ENCODE measurements around the gene NT5DC2.

NT5DC2 gene

GRCh38 chr3:52546111-52546901 is 12.6 kb upstream of the NT5DC2 start:
- no peak overlapping the region for H3K27ac ChIP-seq
- TF ChIP-seq EZH2 (IDR thresholded peaks at IDR 0.05) (no peak), POLR2AphosphoS5 (IDR thresholded peaks at IDR 0.05; ENCODE audit: borderline replicate concordance, low read depth, low read length) (no peak), FOXP2 (optimal IDR thresholded peaks at IDR 0.05; ENCODE audit: control extremely low read depth, extremely low read length, insufficient read depth) (no peak)
- H3K9ac ChIP-seq (ENCODE audit: insufficient read length): no peak overlapping the region
- DNase-seq (ENCODE audit: low read depth, low spot score): no peak
- H3K4me3 ChIP-seq: no peak overlapping the region
- no peaks in the 10 kb centered on the region for H3K9me3 ChIP-seq (ENCODE audit: low read depth, low read length)
- H3K36me3 ChIP-seq (ENCODE audit: insufficient read depth, low read length): peaks cover 23% of the 10 kb centered on the region

GRCh38 chr3:52544937-52545336 is 11.3 kb upstream of the NT5DC2 start:
- DNase-seq (ENCODE audit: low read depth, low spot score): no peak
- H3K9me3 ChIP-seq (ENCODE audit: low read depth, low read length): no peaks in the 10 kb centered on the region
- peaks cover 17% of the 10 kb centered on the region for H3K36me3 ChIP-seq (ENCODE audit: insufficient read depth, low read length)
- TF ChIP-seq EZH2 (IDR thresholded peaks at IDR 0.05): no peak
- no peak for TF ChIP-seq FOXP2 (optimal IDR thresholded peaks at IDR 0.05; ENCODE audit: control extremely low read depth, extremely low read length, insufficient read depth)
- TF ChIP-seq POLR2AphosphoS5 (IDR thresholded peaks at IDR 0.05; ENCODE audit: borderline replicate concordance, low read depth, low read length): no peak
- no peak overlapping the region for H3K4me3 ChIP-seq
- no peak overlapping the region for H3K9ac ChIP-seq (ENCODE audit: insufficient read length)
- no peak overlapping the region for H3K27ac ChIP-seq

- H3K9me3 ChIP-seq (ENCODE audit: low read depth, low read length): no peaks in the 10 kb centered on the region
- H3K36me3 ChIP-seq (ENCODE audit: insufficient read depth, low read length): 0 out of 2 replicates have a peak, but pooled peaks cover 3% of the 10 kb centered on the region
- H3K4me3 ChIP-seq: no peak overlapping the region
- no peak overlapping the region for H3K27ac ChIP-seq
- DNase-seq (ENCODE audit: low read depth, low spot score): no peak
- H3K9ac ChIP-seq (ENCODE audit: insufficient read length): no peak overlapping the region
- TF ChIP-seq FOXP2 (optimal IDR thresholded peaks at IDR 0.05; ENCODE audit: control extremely low read depth, extremely low read length, insufficient read depth) (no peak), EZH2 (IDR thresholded peaks at IDR 0.05) (no peak), POLR2AphosphoS5 (IDR thresholded peaks at IDR 0.05; ENCODE audit: borderline replicate concordance, low read depth, low read length) (no peak)
These were observed 7.4 kb upstream of the NT5DC2 start for GRCh38 chr3:52541050-52541449.

- Histone ChIP-seq H3K4me3 (no peak overlapping the region), H3K9me3 (ENCODE audit: low read depth, low read length) (no peaks in the 10 kb centered on the region), H3K27ac (no peak overlapping the region), H3K9ac (ENCODE audit: insufficient read length) (no peak overlapping the region), H3K36me3 (ENCODE audit: insufficient read depth, low read length) (no peaks in the 10 kb centered on the region)
- DNase-seq (ENCODE audit: low read depth, low spot score): no peak
- TF ChIP-seq EZH2 (IDR thresholded peaks at IDR 0.05) (no peak), FOXP2 (optimal IDR thresholded peaks at IDR 0.05; ENCODE audit: control extremely low read depth, extremely low read length, insufficient read depth) (no peak), POLR2AphosphoS5 (IDR thresholded peaks at IDR 0.05; ENCODE audit: borderline replicate concordance, low read depth, low read length) (no peak)
These were observed 5.5 kb upstream of the NT5DC2 start for GRCh38 chr3:52539010-52539653.

GRCh38 chr3:52537726-52538421 is 4.2 kb upstream of the NT5DC2 start:
- TF ChIP-seq POLR2AphosphoS5 (IDR thresholded peaks at IDR 0.05; ENCODE audit: borderline replicate concordance, low read depth, low read length): no peak
- TF ChIP-seq EZH2 (IDR thresholded peaks at IDR 0.05): no peak
- no peak for TF ChIP-seq FOXP2 (optimal IDR thresholded peaks at IDR 0.05; ENCODE audit: control extremely low read depth, extremely low read length, insufficient read depth)
- peak overlapping the region; percentile 85 for H3K4me3 ChIP-seq
- no peak for DNase-seq (ENCODE audit: low read depth, low spot score)
- H3K27ac ChIP-seq: no peak overlapping the region
- no peaks in the 10 kb centered on the region for H3K36me3 ChIP-seq (ENCODE audit: insufficient read depth, low read length)
- H3K9me3 ChIP-seq (ENCODE audit: low read depth, low read length): no peaks in the 10 kb centered on the region
- no peak overlapping the region for H3K9ac ChIP-seq (ENCODE audit: insufficient read length)

- no peak for DNase-seq (ENCODE audit: low read depth, low spot score)
- Histone ChIP-seq H3K9ac (ENCODE audit: insufficient read length) (peak overlapping the region; percentile 87), H3K27ac (no peak overlapping the region), H3K4me3 (peak overlapping the region; percentile 85), H3K36me3 (ENCODE audit: insufficient read depth, low read length) (no peaks in the 10 kb centered on the region), H3K9me3 (ENCODE audit: low read depth, low read length) (no peaks in the 10 kb centered on the region)
- TF ChIP-seq FOXP2 (optimal IDR thresholded peaks at IDR 0.05; ENCODE audit: control extremely low read depth, extremely low read length, insufficient read depth) (no peak), EZH2 (IDR thresholded peaks at IDR 0.05) (no peak), POLR2AphosphoS5 (IDR thresholded peaks at IDR 0.05; ENCODE audit: borderline replicate concordance, low read depth, low read length) (no peak)
These were observed 3.5 kb upstream of the NT5DC2 start for GRCh38 chr3:52537165-52537620.

- H3K9me3 ChIP-seq (ENCODE audit: low read depth, low read length): no peaks in the 10 kb centered on the region
- TF ChIP-seq POLR2AphosphoS5 (IDR thresholded peaks at IDR 0.05; ENCODE audit: borderline replicate concordance, low read depth, low read length) (peak; percentile 99), FOXP2 (optimal IDR thresholded peaks at IDR 0.05; ENCODE audit: control extremely low read depth, extremely low read length, insufficient read depth) (no peak)
- peak; percentile 45 for DNase-seq (ENCODE audit: low read depth, low spot score)
- peak within 1 kb of the TSS; percentile 87 for H3K9ac ChIP-seq (ENCODE audit: insufficient read length)
- peak within 1 kb of the TSS; percentile 85 for H3K4me3 ChIP-seq
- H3K36me3 ChIP-seq (ENCODE audit: insufficient read depth, low read length): no peaks in the 10 kb centered on the region
- H3K27ac ChIP-seq: no peak within 1 kb of the TSS
These were observed 2.9 kb upstream of the NT5DC2 start, which contains the start of gene UQCC5 for GRCh38 chr3:52536369-52537164. Gene UQCC5 (plus strand): TSS chr3:52536605. CDS start chr3:52536756, 151 bp downstream.

All from SK-N-MC (cell line).